Muscle layer of colon (tissue), 2 donors: ENCODE measurements around the gene TMEM266.

Source experiments
- H3K27ac ChIP-seq: one replicate; pipeline ENCODE4 v1.7.0; 2013; ENCODE audit warnings: low read depth, mild to moderate bottlenecking, low read length, moderate library complexity
- H3K27me3 ChIP-seq, 2 donors: one replicate each; pipeline ENCODE4 v1.7.0; 2013; ENCODE audit warnings: low read length in 2 of 2, mild to moderate bottlenecking in 2 of 2; ENCODE audit not compliant: insufficient read depth in 2 of 2, control insufficient read depth in 1 of 2
- H3K36me3 ChIP-seq: one replicate; pipeline ENCODE4 v1.7.0; 2013; ENCODE audit warnings: mild to moderate bottlenecking, low read length; ENCODE audit not compliant: insufficient read depth
- H3K4me1 ChIP-seq: one replicate; pipeline ENCODE4 v1.7.0; 2013; ENCODE audit warnings: mild to moderate bottlenecking, low read length; ENCODE audit not compliant: insufficient read depth
- H3K4me3 ChIP-seq, 2 donors: one replicate each; pipeline ENCODE4 v1.7.0; 2013; ENCODE audit warnings: low read length in 2 of 2, low read depth in 1 of 2, mild to moderate bottlenecking in 1 of 2, moderate library complexity in 1 of 2
- H3K9ac ChIP-seq: one replicate; pipeline ENCODE4 v1.7.0; 2013; ENCODE audit warnings: low read length
- H3K9me3 ChIP-seq: one replicate; pipeline ENCODE4 v1.7.0; 2013; ENCODE audit warnings: mild to moderate bottlenecking, low read length
- donor health status: abdominal sarcoma.
- donor health status: Adenocarcinoma of cecum.

TMEM266 gene

GRCh38 chr15:76158226-76158625, 98.4 kb downstream of the TMEM266 start:
- H3K27me3 ChIP-seq, result no peaks in the 10 kb centered on the region
- no peak overlapping the region for H3K9ac ChIP-seq
- H3K9me3 ChIP-seq, result no peaks in the 10 kb centered on the region
- H3K27ac ChIP-seq, result no peak overlapping the region
- no peaks in the 10 kb centered on the region for H3K36me3 ChIP-seq
- peaks cover 19% of the 10 kb centered on the region for H3K4me1 ChIP-seq
- no peak overlapping the region for H3K4me3 ChIP-seq

DNA sequence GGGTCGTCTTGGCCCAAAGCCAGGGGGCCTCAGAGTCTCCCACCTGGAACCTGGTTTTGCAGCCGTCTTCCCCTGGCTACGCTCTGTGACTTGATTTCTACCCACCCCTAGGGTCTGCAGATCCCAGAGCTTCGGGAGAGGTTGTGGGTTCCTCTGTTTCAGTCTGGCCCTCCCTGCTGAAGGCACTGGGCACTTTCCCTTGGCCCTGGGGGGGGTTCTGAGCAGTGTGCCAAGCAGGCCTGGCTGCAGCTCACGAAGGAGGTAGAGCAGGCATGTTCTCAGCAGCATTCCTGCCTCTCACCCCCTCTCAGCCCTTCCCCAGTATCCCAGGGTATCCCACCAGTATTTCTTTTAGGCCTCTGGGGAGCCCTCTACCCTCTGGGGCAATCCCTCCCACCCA, 99.0 kb downstream of the TMEM266 start:
- Histone ChIP-seq H3K4me1 (peaks cover 19% of the 10 kb centered on the region), H3K27ac (no peak overlapping the region), H3K36me3 (no peaks in the 10 kb centered on the region), H3K4me3 (no peak overlapping the region), H3K27me3 (no peaks in the 10 kb centered on the region), H3K9ac (no peak overlapping the region), H3K9me3 (no peaks in the 10 kb centered on the region)

DNA sequence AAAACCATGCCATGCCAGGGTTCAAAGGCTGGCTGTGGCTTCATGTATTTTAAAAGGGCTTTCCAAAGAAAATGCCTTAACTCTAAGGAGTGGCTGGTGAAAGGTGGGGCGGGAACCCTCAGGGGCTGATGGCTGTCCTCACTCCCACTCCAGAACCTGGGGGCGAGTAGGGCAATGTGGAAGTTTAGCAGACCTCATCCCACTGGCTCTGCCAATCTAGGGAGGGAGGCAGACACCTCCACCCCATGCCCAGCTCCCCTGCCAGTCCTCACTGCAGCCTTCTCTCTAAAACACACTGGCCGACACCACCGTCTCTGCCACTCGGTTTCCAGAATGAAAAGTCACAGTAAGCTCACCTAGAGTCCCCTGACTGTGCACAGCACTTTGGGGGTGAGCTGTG, 99.5 kb downstream of the TMEM266 start:
- Histone ChIP-seq H3K27ac (no peak overlapping the region), H3K9me3 (no peaks in the 10 kb centered on the region), H3K36me3 (no peaks in the 10 kb centered on the region), H3K4me1 (peaks cover 19% of the 10 kb centered on the region), H3K27me3 (no peaks in the 10 kb centered on the region), H3K4me3 (no peak overlapping the region), H3K9ac (no peak overlapping the region)

DNA sequence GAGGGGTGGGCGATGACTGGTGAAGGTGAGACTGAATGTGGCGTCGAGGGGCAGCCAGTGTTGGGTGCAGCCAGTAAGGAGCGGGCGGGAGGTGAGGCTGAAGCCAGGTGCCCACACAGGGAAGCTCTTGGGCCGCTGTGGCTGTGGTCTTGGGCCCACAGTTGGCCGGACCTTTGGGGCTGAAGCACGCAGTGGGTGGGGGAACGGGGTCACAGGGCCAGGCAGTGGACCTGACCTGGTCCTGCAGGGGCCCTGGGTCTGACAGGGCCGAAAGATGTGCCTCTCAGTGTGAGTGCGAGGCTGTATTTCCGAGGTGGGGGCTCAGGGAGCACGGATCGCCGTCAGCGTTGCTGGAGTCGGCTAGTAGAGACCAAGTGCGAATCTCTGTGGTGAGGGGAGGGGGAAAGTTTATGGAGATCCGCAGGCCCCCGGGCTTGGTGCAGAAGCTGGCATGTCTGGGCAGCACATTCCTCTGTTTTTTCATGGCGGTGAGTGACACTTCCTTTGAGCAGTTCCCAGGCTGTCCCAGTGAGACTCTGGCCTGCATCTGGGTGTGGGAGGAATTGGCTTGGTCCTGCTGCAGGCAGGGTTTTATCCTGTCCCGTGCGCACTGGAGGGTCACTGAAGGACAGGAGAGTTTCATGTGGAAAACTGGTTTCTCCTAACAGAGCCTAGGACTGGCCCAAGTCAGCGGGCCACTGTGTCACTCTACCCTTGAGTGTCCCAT, 100.8 kb downstream of the TMEM266 start:
- Histone ChIP-seq H3K27me3 (no peaks in the 10 kb centered on the region), H3K4me3 (no peak overlapping the region), H3K36me3 (no peaks in the 10 kb centered on the region), H3K9ac (no peak overlapping the region), H3K27ac (no peak overlapping the region), H3K9me3 (no peaks in the 10 kb centered on the region), H3K4me1 (peaks cover 19% of the 10 kb centered on the region)

- H3K9me3 ChIP-seq, result no peaks in the 10 kb centered on the region
- H3K4me3 ChIP-seq, result no peak overlapping the region
- H3K27me3 ChIP-seq, result no peaks in the 10 kb centered on the region
- no peak overlapping the region for H3K27ac ChIP-seq
- H3K36me3 ChIP-seq, result no peaks in the 10 kb centered on the region
- H3K4me1 ChIP-seq, result peaks cover 19% of the 10 kb centered on the region
- no peak overlapping the region for H3K9ac ChIP-seq
Measured at GRCh38 chr15:76161153-76162035, 101.6 kb downstream of the TMEM266 start.

DNA sequence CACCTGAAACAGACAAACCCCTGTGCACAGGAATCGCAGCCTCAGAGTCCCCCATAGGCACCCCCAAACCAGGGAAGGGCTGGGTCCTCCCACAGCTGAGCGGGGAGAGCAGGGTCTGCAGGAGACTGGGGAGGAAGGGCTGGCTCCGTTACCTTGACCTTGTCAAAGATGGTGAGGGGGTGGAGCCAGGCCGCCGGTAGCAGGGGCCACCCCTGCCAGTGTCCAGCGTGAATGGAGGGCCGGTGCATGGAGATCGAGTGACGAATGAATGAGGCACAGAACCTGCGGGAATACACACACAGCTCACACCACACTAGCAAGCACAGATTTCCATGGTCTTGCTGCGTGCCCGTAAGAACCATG, 102.2 kb downstream of the TMEM266 start:
- H3K36me3 ChIP-seq, result no peaks in the 10 kb centered on the region
- H3K27ac ChIP-seq, result no peak overlapping the region
- H3K9ac ChIP-seq, result no peak overlapping the region
- no peak overlapping the region for H3K4me3 ChIP-seq
- H3K9me3 ChIP-seq, result no peaks in the 10 kb centered on the region
- peaks cover 19% of the 10 kb centered on the region for H3K4me1 ChIP-seq
- H3K27me3 ChIP-seq, result no peaks in the 10 kb centered on the region

DNA sequence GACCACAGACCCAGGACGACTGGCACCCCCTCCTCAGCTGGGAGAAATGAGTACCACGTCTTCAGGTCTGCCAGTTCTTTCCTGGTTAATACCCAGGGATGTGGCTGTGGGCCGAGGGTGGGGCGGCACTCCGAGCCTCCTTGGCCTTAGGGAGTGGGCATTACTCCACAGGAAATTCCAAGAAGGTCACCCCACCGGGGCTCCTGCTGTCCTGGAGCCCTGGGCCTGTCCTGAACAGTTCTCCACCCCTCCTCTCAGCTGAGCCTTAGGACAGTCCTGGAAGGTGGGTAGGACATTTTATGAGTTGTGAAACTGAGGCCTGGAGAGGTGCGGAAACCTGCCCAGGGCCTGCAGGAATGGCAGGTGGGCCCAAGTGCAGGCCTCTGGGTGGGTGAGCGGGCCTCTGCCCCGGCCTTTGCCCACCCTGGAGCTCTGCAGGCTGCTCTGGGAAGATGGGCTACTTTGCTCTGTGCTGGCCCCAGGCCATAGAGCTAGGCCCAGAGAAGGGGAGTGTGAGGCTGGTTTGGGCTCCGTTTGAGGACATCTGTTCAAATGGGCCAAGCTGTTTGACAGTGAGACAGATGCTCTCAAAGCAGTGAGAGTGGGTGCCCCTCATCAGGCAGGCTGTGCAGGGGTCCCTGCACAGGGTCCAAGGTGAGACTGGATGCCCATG, 103.1 kb downstream of the TMEM266 start:
- no peaks in the 10 kb centered on the region for H3K27me3 ChIP-seq
- no peaks in the 10 kb centered on the region for H3K36me3 ChIP-seq
- no peak overlapping the region for H3K9ac ChIP-seq
- H3K4me3 ChIP-seq, result no peak overlapping the region
- no peaks in the 10 kb centered on the region for H3K9me3 ChIP-seq
- H3K27ac ChIP-seq, result no peak overlapping the region
- peaks cover 19% of the 10 kb centered on the region for H3K4me1 ChIP-seq

- Histone ChIP-seq H3K36me3 (no peaks in the 10 kb centered on the region), H3K4me3 (no peak overlapping the region), H3K9me3 (no peaks in the 10 kb centered on the region), H3K27ac (no peak overlapping the region), H3K4me1 (peaks cover 19% of the 10 kb centered on the region), H3K9ac (no peak overlapping the region), H3K27me3 (no peaks in the 10 kb centered on the region)
Measured at GRCh38 chr15:76163457-76164295, 103.9 kb downstream of the TMEM266 start.

- Histone ChIP-seq H3K9me3 (no peaks in the 10 kb centered on the region), H3K27me3 (no peaks in the 10 kb centered on the region), H3K4me1 (peaks cover 19% of the 10 kb centered on the region), H3K27ac (no peak overlapping the region), H3K9ac (no peak overlapping the region), H3K4me3 (no peak overlapping the region), H3K36me3 (no peaks in the 10 kb centered on the region)
Measured at GRCh38 chr15:76164602-76165001, 104.8 kb downstream of the TMEM266 start.

GRCh38 chr15:76165951-76166350, 106.2 kb downstream of the TMEM266 start:
- no peaks in the 10 kb centered on the region for H3K27me3 ChIP-seq
- no peak overlapping the region for H3K9ac ChIP-seq
- H3K4me1 ChIP-seq, result peaks cover 19% of the 10 kb centered on the region
- H3K9me3 ChIP-seq, result no peaks in the 10 kb centered on the region
- H3K27ac ChIP-seq, result no peak overlapping the region
- no peak overlapping the region for H3K4me3 ChIP-seq
- H3K36me3 ChIP-seq, result no peaks in the 10 kb centered on the region
